Fibroblast of the aortic adventitia (primary cell): Measurements from ENCODE around the gene GNB5. TPM values are rescaled to one million over a fixed set of nuclear protein-coding genes. Genes with fewer than 3 reads are reported as not detected.

Experiments used
- DNase-seq: peaks from one replicate; pipeline ENCODE4 v3.0.0-alpha.2; 2010; ENCODE audit warnings: low read depth
- H3K4me3 ChIP-seq: 2 replicates; pipeline ENCODE4 v1.5.1; 2011; ENCODE audit warnings: low read depth, mild to moderate bottlenecking, control low read depth, low read length, moderate library complexity
- total RNA-seq: library from RNA; depleted of rRNA; stranded (reverse); fragments of >200 nt; gene quantifications from 2 replicates; pipeline ENCODE4 v1.2.3, GENCODE V29; 2012; ENCODE audit warnings: low replicate concordance
- TF ChIP-seq, protein P1 (sequence below): IDR thresholded peaks from 2 replicates; pipeline ENCODE4 v1.5.1; 2011; ENCODE audit warnings: mild to moderate bottlenecking, low read length, control low read depth, inconsistent platforms; ENCODE audit not compliant: insufficient read depth

The GNB5 gene
- total RNA-seq, 1 donor = 24.0 TPM

DNA sequence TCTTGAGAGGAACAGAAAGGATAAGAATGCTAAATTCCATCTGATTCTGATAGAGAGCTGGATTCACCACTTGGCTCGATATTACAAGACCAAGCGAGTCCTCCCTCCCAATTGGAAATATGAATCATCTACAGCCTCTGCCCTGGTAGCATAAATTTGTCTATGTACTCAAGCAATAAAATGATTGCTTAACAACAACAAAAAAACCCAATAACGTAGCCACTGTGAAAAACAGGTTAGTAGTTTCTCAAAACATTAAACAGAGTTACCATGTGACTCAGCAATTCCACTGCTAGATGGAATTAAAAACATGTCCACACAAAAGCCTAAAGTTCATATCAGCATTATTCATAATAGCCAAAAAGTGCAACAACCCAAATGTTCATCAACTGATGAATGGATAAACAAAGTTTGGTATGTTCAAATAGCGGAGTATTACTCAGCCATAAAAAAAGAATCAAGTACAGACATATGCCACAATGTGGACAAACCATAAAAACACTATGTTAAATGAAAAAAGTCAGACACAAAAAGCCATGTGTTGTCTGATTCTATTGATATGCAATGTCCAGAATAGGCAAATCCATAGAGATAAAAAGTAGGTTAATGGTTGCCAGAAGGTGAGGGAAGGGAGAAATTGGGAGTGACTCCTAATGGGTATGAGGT is 95.5 kb downstream of the GNB5 start:
- TF ChIP-seq, protein P1, sequence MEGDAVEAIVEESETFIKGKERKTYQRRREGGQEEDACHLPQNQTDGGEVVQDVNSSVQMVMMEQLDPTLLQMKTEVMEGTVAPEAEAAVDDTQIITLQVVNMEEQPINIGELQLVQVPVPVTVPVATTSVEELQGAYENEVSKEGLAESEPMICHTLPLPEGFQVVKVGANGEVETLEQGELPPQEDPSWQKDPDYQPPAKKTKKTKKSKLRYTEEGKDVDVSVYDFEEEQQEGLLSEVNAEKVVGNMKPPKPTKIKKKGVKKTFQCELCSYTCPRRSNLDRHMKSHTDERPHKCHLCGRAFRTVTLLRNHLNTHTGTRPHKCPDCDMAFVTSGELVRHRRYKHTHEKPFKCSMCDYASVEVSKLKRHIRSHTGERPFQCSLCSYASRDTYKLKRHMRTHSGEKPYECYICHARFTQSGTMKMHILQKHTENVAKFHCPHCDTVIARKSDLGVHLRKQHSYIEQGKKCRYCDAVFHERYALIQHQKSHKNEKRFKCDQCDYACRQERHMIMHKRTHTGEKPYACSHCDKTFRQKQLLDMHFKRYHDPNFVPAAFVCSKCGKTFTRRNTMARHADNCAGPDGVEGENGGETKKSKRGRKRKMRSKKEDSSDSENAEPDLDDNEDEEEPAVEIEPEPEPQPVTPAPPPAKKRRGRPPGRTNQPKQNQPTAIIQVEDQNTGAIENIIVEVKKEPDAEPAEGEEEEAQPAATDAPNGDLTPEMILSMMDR = no peak
- DNase-seq = peak; percentile 94
- H3K4me3 ChIP-seq = no peak overlapping the region

GRCh38 chr15:52094811-52095584 is 96.2 kb downstream of the GNB5 start:
- DNase-seq = no peak
- TF ChIP-seq, protein P1 = no peak
- no peak overlapping the region for H3K4me3 ChIP-seq

DNA sequence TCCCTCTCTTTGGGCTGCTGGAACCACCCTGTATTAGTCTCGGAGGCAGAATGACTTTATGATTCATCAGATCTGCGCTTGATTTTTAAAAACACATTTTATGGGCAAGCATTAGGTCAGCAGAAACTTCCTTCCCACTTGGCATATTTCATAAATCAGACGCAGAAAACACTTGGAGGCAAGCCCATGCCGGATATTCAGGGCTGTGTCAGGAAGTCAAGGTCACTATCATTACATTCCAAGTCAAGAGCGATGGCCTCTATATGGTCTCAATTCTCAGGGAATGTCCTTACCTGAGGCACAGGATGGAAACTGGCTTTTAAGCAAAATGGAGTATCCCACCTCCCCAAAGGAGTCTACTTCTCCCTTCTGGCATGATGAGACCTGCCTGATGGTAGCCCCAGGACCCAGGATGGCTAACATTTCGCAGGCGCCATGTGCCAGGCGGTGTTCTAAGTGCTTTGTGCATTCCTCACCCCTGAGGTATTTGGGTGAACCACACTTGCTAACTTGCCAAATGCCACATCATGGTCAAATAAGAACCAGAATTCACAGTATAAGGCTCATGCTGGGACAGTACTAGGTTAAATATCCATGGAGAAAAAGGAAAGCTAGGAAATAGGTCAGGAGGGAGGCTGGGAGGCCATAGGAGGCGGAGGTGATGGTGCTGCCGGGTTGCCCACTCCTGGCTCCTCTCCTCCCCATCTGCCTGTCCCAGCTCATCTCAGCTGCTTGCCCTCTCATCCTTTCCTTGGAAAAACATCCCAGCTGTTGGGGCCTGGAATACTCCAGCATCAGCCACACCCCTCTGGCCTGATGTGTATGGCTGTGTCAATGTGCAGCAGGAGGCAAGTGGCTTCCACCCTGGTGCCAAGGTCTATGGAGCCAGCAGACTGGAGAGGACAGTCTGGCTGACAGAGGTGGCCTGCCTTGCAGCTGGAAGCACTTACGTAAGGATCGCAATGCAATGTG is 97.4 kb downstream of the GNB5 start:
- TF ChIP-seq, protein P1 = no peak
- H3K4me3 ChIP-seq = no peak overlapping the region
- peak; percentile 91 for DNase-seq

DNA sequence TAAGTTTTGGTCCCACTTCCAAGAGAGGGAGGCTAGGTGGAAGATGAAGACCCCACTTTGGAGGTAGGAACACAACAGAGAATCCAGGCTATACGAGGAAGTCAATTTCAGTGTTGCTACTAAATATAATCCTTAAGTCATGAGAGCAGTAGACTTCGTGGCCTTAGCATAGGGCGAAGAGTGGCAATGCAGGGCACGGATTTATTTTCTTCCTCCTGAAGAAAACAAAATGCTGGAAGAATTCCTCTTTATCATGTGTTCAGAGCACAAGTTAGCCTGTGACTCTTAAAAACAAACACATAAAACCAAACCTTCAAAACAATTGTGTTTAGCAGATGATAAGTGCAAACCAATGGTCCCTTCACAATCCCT is 98.0 kb downstream of the GNB5 start:
- TF ChIP-seq, protein P1 = no peak
- DNase-seq = no peak
- no peak overlapping the region for H3K4me3 ChIP-seq

- TF ChIP-seq, protein P1 = no peak
- no peak for DNase-seq
- no peak overlapping the region for H3K4me3 ChIP-seq
Measured at GRCh38 chr15:52090193-52090592, 101.0 kb downstream of the GNB5 start.

GRCh38 chr15:52086011-52086786 is 105.0 kb downstream of the GNB5 start:
- no peak for DNase-seq
- TF ChIP-seq, protein P1 = no peak
- no peak overlapping the region for H3K4me3 ChIP-seq
